ENCODE measurements around the gene ASTN1.

ASTN1 gene

DNA sequence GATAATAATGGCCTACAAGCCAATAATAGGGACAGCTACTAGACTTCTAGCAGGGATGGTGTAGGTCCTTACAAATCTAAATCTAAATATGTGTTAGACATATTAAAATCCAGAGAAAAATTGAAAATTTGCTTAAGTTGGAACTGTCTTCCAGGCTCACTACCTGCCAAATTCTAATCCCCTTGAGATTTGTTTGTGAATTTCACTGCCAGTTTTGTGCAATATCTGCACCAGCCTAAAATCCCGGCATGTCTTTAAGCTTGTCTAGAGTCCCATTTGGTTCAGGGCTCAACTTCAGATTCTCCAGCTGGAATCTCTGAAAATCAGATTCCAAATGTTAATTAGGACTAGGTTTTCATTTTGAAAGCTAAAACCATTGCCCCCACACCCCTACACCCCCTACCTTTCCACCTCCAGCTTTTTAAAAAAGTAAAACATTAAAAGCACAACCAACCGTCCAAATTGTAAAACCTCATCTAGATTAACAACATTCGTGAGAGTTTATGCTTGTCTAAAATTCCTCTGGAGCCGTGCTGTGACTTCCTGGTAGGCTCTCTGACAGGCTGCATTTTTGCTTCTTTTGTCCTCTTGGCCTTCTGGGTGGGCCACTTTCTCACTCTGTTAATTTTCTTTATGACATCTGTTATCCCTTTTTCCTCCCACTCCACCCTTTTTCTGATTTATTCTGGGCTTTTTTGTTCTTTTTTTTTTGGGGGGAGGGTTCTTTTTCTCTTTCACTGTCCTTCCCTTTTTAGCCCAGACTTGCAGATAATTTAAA lies 352.8 kb downstream of the ASTN1 start:
- no peak overlapping the region for H3K4me3 ChIP-seq (replicated peaks in 1 of 2; ENCODE audit: low read depth in 2 of 2, low read length in 2 of 2)
- TF ChIP-seq, protein P1, sequence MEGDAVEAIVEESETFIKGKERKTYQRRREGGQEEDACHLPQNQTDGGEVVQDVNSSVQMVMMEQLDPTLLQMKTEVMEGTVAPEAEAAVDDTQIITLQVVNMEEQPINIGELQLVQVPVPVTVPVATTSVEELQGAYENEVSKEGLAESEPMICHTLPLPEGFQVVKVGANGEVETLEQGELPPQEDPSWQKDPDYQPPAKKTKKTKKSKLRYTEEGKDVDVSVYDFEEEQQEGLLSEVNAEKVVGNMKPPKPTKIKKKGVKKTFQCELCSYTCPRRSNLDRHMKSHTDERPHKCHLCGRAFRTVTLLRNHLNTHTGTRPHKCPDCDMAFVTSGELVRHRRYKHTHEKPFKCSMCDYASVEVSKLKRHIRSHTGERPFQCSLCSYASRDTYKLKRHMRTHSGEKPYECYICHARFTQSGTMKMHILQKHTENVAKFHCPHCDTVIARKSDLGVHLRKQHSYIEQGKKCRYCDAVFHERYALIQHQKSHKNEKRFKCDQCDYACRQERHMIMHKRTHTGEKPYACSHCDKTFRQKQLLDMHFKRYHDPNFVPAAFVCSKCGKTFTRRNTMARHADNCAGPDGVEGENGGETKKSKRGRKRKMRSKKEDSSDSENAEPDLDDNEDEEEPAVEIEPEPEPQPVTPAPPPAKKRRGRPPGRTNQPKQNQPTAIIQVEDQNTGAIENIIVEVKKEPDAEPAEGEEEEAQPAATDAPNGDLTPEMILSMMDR (IDR thresholded peaks at IDR 0.05; ENCODE audit: low read depth, low read length), result no peak
- DNase-seq (ENCODE audit: low read depth in 2 of 2), result no peak

DNA sequence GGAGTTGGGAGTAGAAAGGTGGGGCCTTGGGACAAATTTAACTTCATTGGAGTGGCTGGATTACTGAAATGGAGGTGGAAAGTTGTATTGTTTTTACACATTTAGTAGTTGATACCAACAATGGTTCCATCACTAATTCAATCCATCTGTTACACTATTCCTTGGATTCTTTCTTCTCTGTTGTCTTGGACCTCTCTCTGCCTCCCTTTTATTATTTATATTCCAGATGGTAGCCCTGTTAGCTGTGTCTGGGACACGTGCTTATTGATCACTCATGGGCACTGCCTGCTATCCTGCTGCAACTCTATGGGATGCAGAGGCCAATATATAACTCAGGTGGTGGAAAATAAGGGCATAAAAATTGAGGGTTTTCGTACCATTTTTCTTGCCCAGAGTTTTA lies 355.2 kb downstream of the ASTN1 start:
- TF ChIP-seq, protein P1 (IDR thresholded peaks at IDR 0.05; ENCODE audit: low read depth, low read length), result no peak
- no peak for DNase-seq (ENCODE audit: low read depth in 2 of 2)

More for the DNA sequence above, 355.2 kb downstream of the ASTN1 start:
- no peak overlapping the region for H3K4me3 ChIP-seq (replicated peaks in 1 of 2; ENCODE audit: low read depth in 2 of 2, low read length in 2 of 2)

Measured in cardiac fibroblast (primary cell).